Mesenteric fat pad (tissue), 1 donor: ENCODE results near the gene CFAP99. TPM values are rescaled to one million over a fixed set of nuclear protein-coding genes. Genes with fewer than 3 reads are reported as not detected.
"Not testable (repeated sequence)": the region's sequence is repeated elsewhere in the genome, so short reads cannot be mapped to it uniquely, and the experiment has no call there.

Source experiments
- DNase-seq: peaks from one replicate; pipeline ENCODE4 v3.0.0-alpha.2; 2020; ENCODE audit warnings: low spot score
- total RNA-seq: library from RNA; stranded (reverse); fragmentation: NEBNext Ultra II Directional; extraction: Animal tissue kit (Norgen Biotek cat#: 25700); gene quantifications from one replicate; pipeline ENCODE4 v1.2.1, GENCODE V29; 2021
- donor health status: DM: yes; HTN: yes; CAD: no.

CFAP99 gene
- total RNA-seq, 1 donor from 2014 or later = not detected

- no peak for DNase-seq
Observed at GRCh38 chr4:2427383-2428334, 8.9 kb downstream of the CFAP99 start.

GRCh38 chr4:2428496-2429213 lies 9.9 kb downstream of the CFAP99 start:
- no peak for DNase-seq

GRCh38 chr4:2429945-2430757 lies 11.4 kb downstream of the CFAP99 start:
- DNase-seq = not testable (repeated sequence)

GRCh38 chr4:2432004-2432403 lies 13.2 kb downstream of the CFAP99 start:
- DNase-seq = no peak

- no peak for DNase-seq
Observed at GRCh38 chr4:2432991-2433530, 14.3 kb downstream of the CFAP99 start.

GRCh38 chr4:2433609-2434350 lies 15.0 kb downstream of the CFAP99 start:
- no peak for DNase-seq

GRCh38 chr4:2434420-2434819 lies 15.7 kb downstream of the CFAP99 start:
- DNase-seq = no peak

GRCh38 chr4:2436301-2436700 lies 17.5 kb downstream of the CFAP99 start:
- DNase-seq = no peak

GRCh38 chr4:2436761-2437474 lies 18.2 kb downstream of the CFAP99 start:
- no peak for DNase-seq

GRCh38 chr4:2437475-2438215 lies 18.9 kb downstream of the CFAP99 start:
- no peak for DNase-seq

GRCh38 chr4:2438822-2439718 lies 20.3 kb downstream of the CFAP99 start:
- no peak for DNase-seq

GRCh38 chr4:2441393-2442174 lies 22.8 kb downstream of the CFAP99 start:
- no peak for DNase-seq

- DNase-seq = no peak
Observed at GRCh38 chr4:2442175-2442993, 23.6 kb downstream of the CFAP99 start.

GRCh38 chr4:2443061-2443730 lies 24.4 kb downstream of the CFAP99 start:
- no peak for DNase-seq

GRCh38 chr4:2443956-2444740 lies 25.4 kb downstream of the CFAP99 start:
- no peak for DNase-seq
